Testis (tissue), 5 donors: Measurements from ENCODE around the gene KANK3. TPM values are rescaled to one million over a fixed set of nuclear protein-coding genes. Genes with fewer than 3 reads are reported as not detected.

Experiments used
- DNase-seq: peaks from one replicate; pipeline ENCODE4 v3.0.0-alpha.2; 2019
- H3K27ac ChIP-seq, 2 donors: fragments of 200-600 bp; sonication (generic); one replicate each; pipeline ENCODE4 v1.5.1; 2019
- H3K27me3 ChIP-seq: fragments of 200-600 bp; sonication (generic); one replicate; pipeline ENCODE4 v1.5.1; 2019
- H3K36me3 ChIP-seq: fragments of 200-600 bp; sonication (generic); one replicate; pipeline ENCODE4 v1.5.1; 2017; ENCODE audit warnings: low read depth; ENCODE audit errors: missing control alignments
- H3K4me1 ChIP-seq: fragments of 200-600 bp; sonication (generic); one replicate; pipeline ENCODE4 v1.5.1; 2019
- H3K4me3 ChIP-seq, 2 donors: fragments of 200-600 bp; sonication (generic); one replicate each; pipeline ENCODE4 v1.5.1; 2017 to 2019
- H3K9me3 ChIP-seq: fragments of 200-600 bp; sonication (generic); one replicate; pipeline ENCODE4 v1.5.1; 2017
- POLR2A ChIP-seq: fragments of 450-650 bp; IDR thresholded peaks from one replicate; pipeline ENCODE4 v1.6.1; 2017; ENCODE audit warnings: antibody characterized with exemption, mild to moderate bottlenecking, moderate library complexity
- WGBS, 2 donors: methylation state at CpG; one replicate each; pipeline ENCODE4 v1.1.5; 2018; 5-methylcytosine and 5-hydroxymethylcytosine counted together
- intact Hi-C: fragments of 100-400 bp; cut with DNase I; formaldehyde crosslinking; loops from one replicate; pipeline ENCODE4 v1.15.1; 2023; ENCODE audit warnings: low total_unique reads
- long read RNA-seq, 2 donors: transcript quantifications; one replicate each; lab custom pipeline, GENCODE V29; 2026
- polyA plus RNA-seq: library from polyadenylated mRNA; stranded (reverse); fragments of 350-450 nt; fragmentation: Illumina TruSeq; extraction: RNeasy Lipid Tissue Mini Kit (QIAGEN cat#74804); gene quantifications from one replicate; pipeline ENCODE4 v1.2.3, GENCODE V29; 2014; ENCODE audit warnings: low read depth, low replicate concordance; ENCODE audit not compliant: insufficient read depth
- total RNA-seq, 2 donors: library from RNA; depleted of rRNA; stranded (reverse); fragments of >200 nt; gene quantifications; one replicate each; pipeline ENCODE4 v1.2.3, GENCODE V29; 2016
- TF ChIP-seq, protein P1 (sequence below), 3 experiments: fragments of 450-650 bp in 2 of 3; fragments of 200-600 bp in 1 of 3; sonication (generic) in 1 of 3; IDR thresholded peaks; one replicate each; pipeline ENCODE4 v1.5.1; 2016 to 2019; ENCODE audit warnings: antibody characterized with exemption in 3 of 3, mild to moderate bottlenecking in 2 of 3, moderate library complexity in 1 of 3

KANK3 gene
- total RNA-seq (10 to 100 TPM in 1 of 2 donors, 1 to 10 TPM in 1; 7.1 to 13.2 TPM), polyA plus RNA-seq (4.1 TPM)
- long read RNA-seq, donor 1, partial matches to known transcripts: 0 of 3 reads
- long read RNA-seq, donor 1, other reads (novel, unspliced or antisense): 0 of 3 reads
- long read RNA-seq, donor 2, partial matches to known transcripts: 0 of 3 reads
- long read RNA-seq, donor 2, other reads (novel, unspliced or antisense): 0 of 3 reads

DNA sequence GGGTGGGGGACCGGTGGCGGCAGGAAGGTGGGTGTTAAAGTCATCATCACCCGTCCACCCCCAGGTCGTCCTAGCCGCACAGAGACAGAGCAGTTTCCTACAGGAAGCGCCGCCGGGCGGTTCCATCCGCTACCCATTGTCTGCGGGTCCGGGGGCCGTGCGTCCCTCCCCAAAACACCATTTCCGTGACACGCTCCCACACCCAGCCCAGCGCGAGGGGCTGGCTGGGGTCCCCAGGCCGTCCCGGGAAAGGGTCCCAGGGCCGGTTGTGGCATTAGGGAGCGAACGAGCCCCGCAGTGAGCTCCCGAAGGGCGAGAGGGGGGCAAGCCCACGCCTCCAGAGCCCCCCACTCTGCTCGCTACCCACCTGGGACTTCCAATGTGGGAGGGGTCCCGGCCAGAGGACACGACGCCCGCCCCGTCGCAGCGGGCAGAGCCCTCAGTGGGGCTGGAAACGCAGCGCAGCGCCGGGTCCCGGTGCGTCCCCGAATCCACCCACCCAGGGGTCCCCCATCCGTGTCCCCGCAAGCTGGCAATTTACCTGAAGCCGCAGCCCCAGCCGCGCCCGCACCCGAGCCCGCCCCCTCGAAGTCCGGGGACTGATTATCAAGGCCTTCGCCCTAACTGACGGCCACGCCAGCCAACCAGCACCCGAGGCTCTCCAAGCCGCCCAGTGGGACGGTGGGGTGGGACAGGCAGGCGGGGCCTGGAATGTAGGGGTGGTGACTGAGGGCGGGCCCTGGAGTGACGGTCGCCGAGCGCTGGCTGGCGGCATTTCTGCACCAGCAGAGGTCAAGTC lies at the start of gene KANK3:
TSS of gene KANK3 (minus strand) at position 579 of the 799 bp plus-strand sequence. CDS start 5,434 bp downstream, outside the sequence.
- H3K4me1 ChIP-seq: no peaks in the 10 kb centered on the region
- H3K36me3 ChIP-seq: no peaks in the 10 kb centered on the region
- peak; percentile 93 for DNase-seq
- no peaks in the 10 kb centered on the region for H3K27me3 ChIP-seq
- intact Hi-C loops: no loop called here
- peak within 1 kb of the TSS; percentile 49 to 50 for H3K4me3 ChIP-seq
- 1 to 2% methylated on average over 10 to 45 of the region's 65 CpGs for WGBS, 2 donors
- no peaks in the 10 kb centered on the region for H3K9me3 ChIP-seq
- H3K27ac ChIP-seq: peak within 1 kb of the TSS in 1 of 2 donors; percentile 58
- TF ChIP-seq, protein P1, sequence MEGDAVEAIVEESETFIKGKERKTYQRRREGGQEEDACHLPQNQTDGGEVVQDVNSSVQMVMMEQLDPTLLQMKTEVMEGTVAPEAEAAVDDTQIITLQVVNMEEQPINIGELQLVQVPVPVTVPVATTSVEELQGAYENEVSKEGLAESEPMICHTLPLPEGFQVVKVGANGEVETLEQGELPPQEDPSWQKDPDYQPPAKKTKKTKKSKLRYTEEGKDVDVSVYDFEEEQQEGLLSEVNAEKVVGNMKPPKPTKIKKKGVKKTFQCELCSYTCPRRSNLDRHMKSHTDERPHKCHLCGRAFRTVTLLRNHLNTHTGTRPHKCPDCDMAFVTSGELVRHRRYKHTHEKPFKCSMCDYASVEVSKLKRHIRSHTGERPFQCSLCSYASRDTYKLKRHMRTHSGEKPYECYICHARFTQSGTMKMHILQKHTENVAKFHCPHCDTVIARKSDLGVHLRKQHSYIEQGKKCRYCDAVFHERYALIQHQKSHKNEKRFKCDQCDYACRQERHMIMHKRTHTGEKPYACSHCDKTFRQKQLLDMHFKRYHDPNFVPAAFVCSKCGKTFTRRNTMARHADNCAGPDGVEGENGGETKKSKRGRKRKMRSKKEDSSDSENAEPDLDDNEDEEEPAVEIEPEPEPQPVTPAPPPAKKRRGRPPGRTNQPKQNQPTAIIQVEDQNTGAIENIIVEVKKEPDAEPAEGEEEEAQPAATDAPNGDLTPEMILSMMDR (IDR thresholded peaks at IDR 0.05): no peak
- TF ChIP-seq POLR2A: no peak

DNA sequence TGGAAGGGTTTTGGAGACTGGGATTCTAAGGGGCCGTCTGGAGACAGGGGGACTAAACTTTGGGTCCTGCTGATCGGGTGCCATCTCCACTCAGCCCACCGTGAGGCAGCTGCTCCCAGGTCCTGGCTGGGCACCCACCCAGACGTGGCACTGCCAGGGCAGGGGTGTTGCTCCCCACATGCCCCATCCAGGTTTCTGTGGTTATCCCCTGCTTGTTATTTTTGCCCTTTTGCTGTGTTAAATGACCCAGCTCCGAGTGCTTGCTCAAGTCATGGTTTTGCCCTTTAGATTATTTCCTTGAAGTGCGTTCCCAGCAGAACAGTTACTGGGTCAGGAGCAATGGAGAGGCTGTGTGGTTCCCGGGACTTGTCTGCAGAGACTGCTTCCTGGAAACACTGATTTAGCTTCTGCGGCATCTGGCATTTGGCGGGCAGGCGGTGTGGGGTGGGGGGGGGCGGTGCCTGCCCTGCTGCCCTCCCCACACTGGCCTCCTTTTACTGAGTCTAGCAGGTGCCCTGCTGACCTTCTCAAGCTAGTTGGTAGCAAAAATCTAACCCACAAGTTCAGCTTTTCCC lies 49.0 kb upstream of the KANK3 start:
- TF ChIP-seq, protein P1 (IDR thresholded peaks at IDR 0.05): no peak
- no peak for TF ChIP-seq POLR2A
- no peaks in the 10 kb centered on the region for H3K9me3 ChIP-seq
- peak overlapping the region; percentile 92 to 100 for H3K27ac ChIP-seq
- 39 to 43% methylated on average over 5 to 11 of the region's 11 CpGs for WGBS, 2 donors
- H3K4me3 ChIP-seq: no peak overlapping the region
- intact Hi-C loops: no loop called here
- peaks cover 47% of the 10 kb centered on the region for H3K4me1 ChIP-seq
- no peaks in the 10 kb centered on the region for H3K36me3 ChIP-seq
- peak; percentile 43 for DNase-seq
- no peaks in the 10 kb centered on the region for H3K27me3 ChIP-seq

DNA sequence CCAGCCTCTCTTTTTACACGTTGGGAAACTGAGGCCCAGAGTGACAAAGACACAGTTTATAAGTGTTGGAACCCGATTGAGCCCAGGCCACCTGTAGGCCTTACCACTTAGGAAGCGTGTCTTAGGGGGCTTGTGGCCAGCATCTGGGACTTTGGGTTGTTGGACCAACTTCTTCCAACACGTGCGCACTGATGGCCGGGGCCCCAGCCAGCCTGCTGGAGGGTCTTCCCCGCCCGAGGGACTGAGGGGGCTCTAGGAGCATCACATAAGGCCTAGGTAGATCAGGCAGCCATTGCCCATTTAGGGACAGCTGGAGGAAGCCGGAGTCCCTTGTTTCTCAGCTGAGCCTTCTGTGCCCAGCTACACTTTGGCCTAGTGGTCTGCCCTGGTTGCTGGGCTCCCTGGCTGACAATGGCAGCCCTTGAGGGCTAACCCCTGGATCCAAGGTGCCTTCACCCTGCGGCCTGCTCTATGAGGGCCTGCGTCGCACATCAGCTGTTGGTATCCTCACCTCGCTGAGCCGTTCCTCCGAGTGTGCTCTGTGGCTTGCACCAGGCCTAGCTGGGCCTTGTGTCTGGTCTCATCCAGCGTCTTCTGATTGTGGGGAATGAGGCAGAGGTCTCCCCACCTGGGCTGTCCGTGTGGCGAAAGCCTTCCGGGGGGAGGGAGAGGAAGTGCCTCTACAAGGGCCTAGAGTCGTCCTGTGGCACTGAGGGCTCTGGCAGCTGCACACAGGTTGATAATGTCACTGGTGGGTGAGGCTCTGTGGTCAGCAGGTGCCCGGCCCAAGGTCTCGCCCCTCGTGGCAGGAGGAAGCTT lies 48.3 kb upstream of the KANK3 start:
- no peaks in the 10 kb centered on the region for H3K27me3 ChIP-seq
- intact Hi-C loops: no loop called here
- no peak for DNase-seq
- H3K27ac ChIP-seq: peak overlapping the region; percentile 92 to 100
- TF ChIP-seq, protein P1 (IDR thresholded peaks at IDR 0.05): no peak
- no peak for TF ChIP-seq POLR2A
- peak overlapping the region in 1 of 2 donors; percentile 75 for H3K4me3 ChIP-seq
- no peaks in the 10 kb centered on the region for H3K9me3 ChIP-seq
- 21 to 61% methylated on average over 4 to 23 of the region's 23 CpGs for WGBS, 2 donors
- H3K4me1 ChIP-seq: peaks cover 40% of the 10 kb centered on the region
- no peaks in the 10 kb centered on the region for H3K36me3 ChIP-seq

DNA sequence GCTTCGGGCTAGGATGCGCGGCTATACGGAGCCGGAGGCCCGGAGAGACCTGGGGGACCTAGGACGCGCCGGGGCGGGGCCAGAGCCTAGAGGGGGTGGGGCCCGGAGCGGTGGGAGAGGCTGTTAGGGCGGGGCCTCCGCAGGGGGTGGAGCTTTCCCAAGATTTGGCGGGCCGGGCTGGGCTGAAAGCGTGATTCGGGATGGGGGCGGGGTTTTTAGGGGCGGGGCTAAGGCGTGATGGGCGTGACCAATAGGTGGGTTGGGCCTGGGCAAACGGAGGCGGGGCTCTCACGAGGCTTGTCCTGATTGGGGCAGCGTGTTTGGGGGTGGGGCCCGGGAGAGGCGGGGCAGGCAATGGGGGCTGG lies 47.5 kb upstream of the KANK3 start:
- H3K9me3 ChIP-seq: no peaks in the 10 kb centered on the region
- TF ChIP-seq POLR2A: no peak
- TF ChIP-seq, protein P1 (IDR thresholded peaks at IDR 0.05): no peak
- H3K27me3 ChIP-seq: no peaks in the 10 kb centered on the region
- WGBS, 2 donors: 0 to 1% methylated on average over 15 to 27 of the region's 28 CpGs
- H3K36me3 ChIP-seq: no peaks in the 10 kb centered on the region
- H3K4me3 ChIP-seq: peak overlapping the region; percentile 75 to 100
- intact Hi-C loops: no loop called here
- H3K27ac ChIP-seq: peak overlapping the region; percentile 92 to 100
- DNase-seq: peak; percentile 97
- H3K4me1 ChIP-seq: peaks cover 40% of the 10 kb centered on the region
